OCI-LY1 (cell line): ENCODE measurements around the gene ZBTB46.

Experiments
- H2AFZ ChIP-seq: fragments of 200-600 bp; sonication (generic), shearing (Covaris generic); 2 replicates; pipeline ENCODE4 v1.6.0; 2014; ENCODE audit warnings: antibody characterized with exemption, mild to moderate bottlenecking, low read length
- H3F3A ChIP-seq: fragments of 200-600 bp; sonication (generic), shearing (Covaris generic); 2 replicates; pipeline ENCODE4 v1.6.0; 2014; ENCODE audit warnings: mild to moderate bottlenecking, antibody characterized with exemption, low read length, moderate library complexity; ENCODE audit not compliant: insufficient read depth
- H3K27ac ChIP-seq: fragments of 200-600 bp; sonication (generic); 2 replicates; pipeline ENCODE4 v1.5.1; 2014; ENCODE audit warnings: low read length, mixed run types, mild to moderate bottlenecking, low read depth; ENCODE audit not compliant: poor library complexity, severe bottlenecking
- H3K27me3 ChIP-seq: fragments of 200-600 bp; sonication (generic); 2 replicates; pipeline ENCODE4 v1.6.0; 2014; ENCODE audit warnings: antibody characterized with exemption, mild to moderate bottlenecking, low read length, moderate library complexity; ENCODE audit not compliant: insufficient read depth
- H3K36me3 ChIP-seq: fragments of 200-600 bp; sonication (generic); 2 replicates; pipeline ENCODE4 v1.6.1; 2014; ENCODE audit warnings: mild to moderate bottlenecking, antibody characterized with exemption, low read length, moderate library complexity, mixed read lengths; ENCODE audit not compliant: insufficient read depth
- H3K4me1 ChIP-seq: fragments of 200-600 bp; sonication (generic); 2 replicates; pipeline ENCODE4 v1.5.1; 2014; ENCODE audit warnings: mild to moderate bottlenecking, low read length, moderate library complexity; ENCODE audit not compliant: insufficient read depth, severe bottlenecking
- H3K4me2 ChIP-seq: fragments of 200-600 bp; sonication (generic), shearing (Covaris generic); 2 replicates; pipeline ENCODE4 v1.6.1; 2014; ENCODE audit warnings: low read length
- H3K4me3 ChIP-seq: fragments of 200-600 bp; sonication (generic); 2 replicates; pipeline ENCODE4 v1.5.1; 2014; ENCODE audit warnings: low read length, low read depth, mild to moderate bottlenecking, mixed read lengths; ENCODE audit not compliant: poor library complexity, severe bottlenecking
- H3K79me2 ChIP-seq: fragments of 200-600 bp; shearing (Covaris generic); 2 replicates; pipeline ENCODE4 v1.6.1; 2016; ENCODE audit warnings: mixed run types, low read length, mixed read lengths; ENCODE audit not compliant: insufficient read depth
- H3K9ac ChIP-seq: fragments of 200-600 bp; sonication (generic), shearing (Covaris generic); 2 replicates; pipeline ENCODE4 v1.6.1; 2014; ENCODE audit warnings: mild to moderate bottlenecking, low read length, mixed read lengths
- H3K9me2 ChIP-seq: fragments of 200-600 bp; sonication (generic), shearing (Covaris generic); 2 replicates; pipeline ENCODE4 v1.6.1; 2014; ENCODE audit warnings: low read depth, mild to moderate bottlenecking, low read length, mixed read lengths
- H3K9me3 ChIP-seq: fragments of 200-600 bp; shearing (Covaris generic); 2 replicates; pipeline ENCODE4 v1.6.1; 2014; ENCODE audit warnings: low read length, mixed read lengths
- H4K20me1 ChIP-seq: fragments of 200-600 bp; sonication (generic), shearing (Covaris generic); 2 replicates; pipeline ENCODE4 v1.6.0; 2016; ENCODE audit warnings: mild to moderate bottlenecking, low read length; ENCODE audit not compliant: insufficient read depth
- CTCF ChIP-seq: fragments of 200-600 bp; sonication (generic), shearing (Covaris generic); IDR thresholded peaks from 2 replicates; pipeline ENCODE4 v1.5.1; 2017; ENCODE audit warnings: mild to moderate bottlenecking, antibody characterized with exemption, low read length, moderate library complexity, mixed read lengths
- EZH2 ChIP-seq: fragments of 200-600 bp; sonication (generic), shearing (Covaris generic); IDR thresholded peaks from 2 replicates; pipeline ENCODE4 v1.8.0; 2017; ENCODE audit warnings: borderline replicate concordance, mixed run types, mild to moderate bottlenecking, antibody characterized with exemption, low read length, moderate library complexity, mixed read lengths

ZBTB46 gene

GRCh38 chr20:63864978-63865640, 34.0 kb upstream of the ZBTB46 start, which contains the start of gene TPD52L2:
TSS of gene TPD52L2 (plus strand) at chr20:63865270. CDS start at chr20:63865366, 96 bp downstream.
- Histone ChIP-seq H3K9me2 (no peaks in the 10 kb centered on the region), H3K79me2 (peaks cover 10% of the 10 kb centered on the region), H4K20me1 (no peaks in the 10 kb centered on the region), H3K4me3 (peak within 1 kb of the TSS; percentile 99), H3K4me2 (peak within 1 kb of the TSS; percentile 97), H3K9ac (peak within 1 kb of the TSS; percentile 98), H3K36me3 (peaks cover 32% of the 10 kb centered on the region), H2AFZ (0 out of 2 replicates have a peak within 1 kb of the TSS, but pooled peaks have one; percentile 86), H3K4me1 (peaks cover 22% of the 10 kb centered on the region), H3K27me3 (no peaks in the 10 kb centered on the region), H3F3A (no peaks in the 10 kb centered on the region), H3K27ac (peak within 1 kb of the TSS; percentile 86), H3K9me3 (no peaks in the 10 kb centered on the region)
- TF ChIP-seq CTCF (no peak), EZH2 (no peak)

- H3K9me2 ChIP-seq, result no peaks in the 10 kb centered on the region
- H3K36me3 ChIP-seq, result peaks cover 26% of the 10 kb centered on the region
- H3K9ac ChIP-seq, result peak overlapping the region; percentile 98
- peak overlapping the region; percentile 99 for H3K4me3 ChIP-seq
- H2AFZ ChIP-seq, result no peak overlapping the region
- H3K4me2 ChIP-seq, result peak overlapping the region; percentile 97
- H3F3A ChIP-seq, result no peaks in the 10 kb centered on the region
- peak overlapping the region; percentile 86 for H3K27ac ChIP-seq
- H3K4me1 ChIP-seq, result peaks cover 22% of the 10 kb centered on the region
- H3K9me3 ChIP-seq, result no peaks in the 10 kb centered on the region
- H3K27me3 ChIP-seq, result no peaks in the 10 kb centered on the region
- TF ChIP-seq CTCF (no peak), EZH2 (no peak)
- peaks cover 10% of the 10 kb centered on the region for H3K79me2 ChIP-seq
- H4K20me1 ChIP-seq, result no peaks in the 10 kb centered on the region
Measured at GRCh38 chr20:63864545-63864977, 33.5 kb upstream of the ZBTB46 start.

- no peaks in the 10 kb centered on the region for H3K9me2 ChIP-seq
- peak overlapping the region; percentile 99 for H3K4me3 ChIP-seq
Measured at GRCh38 chr20:63863798-63864544, 32.9 kb upstream of the ZBTB46 start.

More at GRCh38 chr20:63863798-63864544, 32.9 kb upstream of the ZBTB46 start:
- Histone ChIP-seq H3K9me3 (no peaks in the 10 kb centered on the region), H4K20me1 (no peaks in the 10 kb centered on the region), H3F3A (no peaks in the 10 kb centered on the region), H3K36me3 (peaks cover 20% of the 10 kb centered on the region), H3K4me1 (peaks cover 22% of the 10 kb centered on the region), H3K79me2 (peaks cover 10% of the 10 kb centered on the region), H3K27ac (peak overlapping the region; percentile 86), H3K27me3 (no peaks in the 10 kb centered on the region), H3K9ac (peak overlapping the region; percentile 98), H2AFZ (peak overlapping the region; percentile 86; the same call in 1 of the 2 replicates), H3K4me2 (peak overlapping the region; percentile 97)
- TF ChIP-seq CTCF (peak; percentile 73), EZH2 (no peak)
